ENCODE data around the gene RNU6-8.

RNU6-8 gene

DNA sequence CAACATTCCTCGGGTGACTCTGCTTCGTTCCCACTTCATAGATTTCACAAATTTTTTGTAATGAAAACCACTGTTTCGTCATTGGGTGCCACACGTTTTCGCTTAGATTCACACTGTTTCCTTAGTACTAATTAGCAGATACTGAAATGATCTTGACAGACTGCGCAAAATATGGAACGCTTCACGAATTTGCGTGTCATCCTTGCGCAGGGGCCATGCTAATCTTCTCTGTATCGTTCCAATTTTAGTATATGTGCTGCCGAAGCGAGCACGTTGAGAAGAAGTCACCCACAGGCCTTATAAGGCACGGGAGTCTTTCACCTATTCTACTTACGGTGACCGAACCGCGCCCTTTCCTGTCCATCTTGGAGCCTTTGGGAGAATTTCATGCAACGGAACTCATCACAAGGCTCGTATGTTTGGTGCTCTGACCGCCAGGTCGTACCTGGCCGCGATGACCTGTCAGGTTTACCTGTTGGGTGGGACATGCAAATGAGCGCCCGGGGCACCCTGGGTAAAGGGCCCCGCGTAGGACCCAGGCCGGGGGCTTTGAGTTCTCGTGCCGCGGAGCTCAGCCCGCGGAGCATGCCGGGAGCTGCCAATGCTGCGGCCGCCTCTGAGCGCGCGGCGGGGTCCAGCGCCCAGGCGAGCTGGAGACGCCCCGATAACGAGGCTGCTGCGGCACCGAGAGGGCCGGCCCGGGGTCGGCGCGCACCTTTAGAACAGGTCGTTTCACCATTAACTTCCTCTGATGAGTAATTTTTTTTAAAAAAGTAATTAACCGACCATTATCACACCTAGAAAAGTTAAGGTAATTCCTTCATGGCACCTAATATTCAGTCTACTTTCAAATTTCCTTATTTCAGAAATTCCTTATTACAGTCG, at the start of gene RNU6-8:
TSS of gene RNU6-8 (minus strand) at position 272 of the 885 bp plus-strand sequence.
- DNase-seq = peak; percentile 93

DNA sequence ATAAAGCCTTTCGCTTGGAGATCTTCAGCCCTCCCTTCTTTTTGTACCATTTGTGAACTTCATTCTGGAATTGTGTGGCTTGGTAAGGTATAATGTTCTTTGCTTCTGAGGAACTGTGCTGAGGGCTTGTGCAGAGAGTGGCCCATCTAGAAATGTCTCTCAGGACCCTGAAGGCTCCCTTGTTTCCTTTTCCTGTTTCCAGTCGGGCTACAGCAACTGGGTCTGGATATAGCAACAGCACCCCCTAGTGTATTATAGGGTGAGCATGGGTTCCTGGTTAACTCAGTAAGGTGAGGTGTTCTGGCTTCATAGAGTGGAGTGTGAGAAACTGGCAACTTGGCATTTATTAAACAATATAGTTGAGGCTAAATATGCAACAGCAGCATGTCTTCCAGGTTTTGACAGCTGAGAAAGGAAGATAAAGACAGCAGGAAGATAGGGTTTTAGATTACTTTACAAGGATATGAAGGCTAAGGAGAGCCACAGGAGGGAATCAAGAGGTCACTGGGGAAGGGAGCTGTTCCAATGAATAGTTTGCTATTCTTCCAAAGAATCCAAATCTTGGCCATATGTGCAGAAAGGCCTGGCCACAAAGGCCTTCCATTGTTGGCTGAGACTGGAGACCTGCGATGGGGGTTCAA, 49.1 kb upstream of the RNU6-8 start:
- DNase-seq = peak; percentile 46

DNA sequence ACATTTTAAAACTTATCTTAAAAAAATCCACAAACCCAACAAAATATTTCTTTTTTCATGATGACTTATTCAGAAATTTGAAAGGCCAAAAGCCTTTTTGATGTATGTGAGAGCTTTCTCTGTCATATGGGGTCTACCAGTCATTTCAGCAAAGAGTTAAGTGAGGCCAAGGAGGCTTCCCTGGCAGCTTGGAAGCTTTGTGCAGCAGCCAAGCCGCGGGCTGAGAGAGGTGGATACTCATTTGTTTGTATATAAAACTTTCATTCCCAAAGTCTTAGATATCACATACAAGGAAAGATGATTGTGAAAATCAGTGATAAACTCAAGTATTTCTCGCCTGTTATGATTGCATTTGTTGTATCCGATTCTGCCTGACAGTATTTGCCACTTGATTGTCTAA, 48.5 kb upstream of the RNU6-8 start:
- no peak for DNase-seq

DNA sequence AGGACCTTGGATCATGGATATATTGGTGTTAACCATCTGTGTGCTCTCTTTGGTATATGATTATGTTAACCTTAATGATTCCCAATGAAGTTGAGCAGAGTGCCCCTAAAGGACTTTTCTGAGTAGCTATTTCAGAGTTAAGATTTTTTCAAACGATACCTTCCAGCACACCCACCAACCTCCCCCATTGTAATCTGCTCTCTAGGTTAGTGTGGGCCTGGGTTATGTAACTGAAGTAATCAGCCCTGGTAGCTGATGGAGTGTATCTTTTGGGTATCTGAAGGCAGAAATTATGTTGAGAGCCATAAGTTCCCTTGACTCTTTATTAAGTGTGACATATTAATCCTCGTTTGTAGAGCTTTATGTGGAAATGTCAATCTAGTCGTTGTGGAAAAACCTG, 47.6 kb upstream of the RNU6-8 start:
- DNase-seq = no peak

DNA sequence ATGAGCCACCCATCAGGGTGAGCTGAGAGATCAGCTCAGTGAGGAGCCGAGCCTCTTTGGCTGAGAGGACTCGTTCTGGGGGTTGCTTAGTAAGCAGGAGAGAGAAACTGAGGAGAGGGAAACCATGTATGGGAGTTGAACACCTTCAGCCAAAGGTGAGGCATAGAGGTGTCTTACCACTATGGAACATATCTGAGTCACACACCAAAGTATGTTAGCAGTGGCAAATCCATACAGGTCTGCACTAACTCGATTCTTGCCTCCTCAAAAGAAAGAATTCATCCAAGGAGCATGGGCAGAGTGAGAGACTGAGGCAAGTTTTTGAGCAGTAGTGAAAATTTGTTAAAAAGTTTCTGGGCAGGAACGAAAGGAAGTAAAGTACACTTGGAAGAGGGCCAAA, 46.7 kb upstream of the RNU6-8 start:
- DNase-seq = no peak

DNA sequence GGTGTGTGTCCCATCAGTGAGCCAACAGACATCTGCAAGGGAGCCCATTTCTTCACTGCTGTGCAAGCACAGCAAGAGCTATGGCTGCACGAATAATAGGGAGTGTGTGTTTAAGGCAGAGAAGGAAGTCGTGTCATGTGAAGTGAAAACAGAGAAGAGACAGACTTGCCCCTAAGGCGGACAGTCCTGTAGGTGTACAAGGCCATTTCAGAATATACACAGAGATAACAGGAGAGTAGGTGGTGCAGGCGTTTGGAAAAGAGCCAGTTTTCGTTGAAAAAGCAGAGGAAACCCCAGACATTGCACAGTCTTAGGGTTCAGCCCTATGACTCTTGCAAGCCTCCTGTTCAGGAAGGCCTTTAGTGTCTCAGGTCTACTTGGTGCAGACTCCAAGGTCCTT, 46.3 kb upstream of the RNU6-8 start:
- no peak for DNase-seq

DNA sequence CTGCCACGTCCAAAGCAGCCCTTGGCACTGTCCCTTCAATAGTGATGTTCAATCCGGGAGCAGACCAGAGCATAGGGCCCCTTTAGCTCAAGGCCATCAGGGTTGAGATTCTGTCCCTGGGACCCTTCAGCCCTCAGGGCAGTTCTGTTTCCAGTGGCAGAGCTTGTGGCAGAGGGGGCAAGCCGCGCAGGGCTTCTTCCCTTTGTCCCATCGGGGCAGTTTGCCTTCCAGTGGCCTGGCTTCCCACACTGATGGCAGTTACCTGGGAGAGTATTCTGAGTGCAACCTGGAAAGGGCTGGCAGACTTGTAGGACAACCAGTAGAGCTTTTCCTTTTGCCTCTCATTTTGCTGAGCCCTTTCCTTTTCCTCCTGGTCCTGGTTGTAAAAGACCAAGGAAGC, 43.7 kb upstream of the RNU6-8 start:
- DNase-seq = no peak

DNA sequence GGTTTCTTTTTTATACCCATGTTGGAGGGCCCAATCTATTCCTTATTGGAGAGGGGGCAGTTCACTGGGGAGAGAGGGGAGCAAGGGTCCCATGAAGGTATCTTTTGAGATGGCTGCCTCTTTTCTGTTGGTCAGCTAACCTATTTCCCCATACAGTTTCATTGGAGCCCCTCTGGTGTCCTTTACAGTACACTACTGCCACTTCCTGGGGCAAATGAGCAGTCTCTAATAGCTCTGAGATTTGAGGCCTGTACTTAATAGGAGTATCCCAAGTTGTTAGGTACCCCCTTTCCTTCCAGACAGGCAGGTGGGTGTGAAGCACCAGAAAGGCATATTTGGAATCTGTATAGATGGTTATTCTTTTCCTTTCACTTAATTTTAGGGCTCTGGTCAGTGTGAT, 41.3 kb upstream of the RNU6-8 start:
- DNase-seq = no peak

DNA sequence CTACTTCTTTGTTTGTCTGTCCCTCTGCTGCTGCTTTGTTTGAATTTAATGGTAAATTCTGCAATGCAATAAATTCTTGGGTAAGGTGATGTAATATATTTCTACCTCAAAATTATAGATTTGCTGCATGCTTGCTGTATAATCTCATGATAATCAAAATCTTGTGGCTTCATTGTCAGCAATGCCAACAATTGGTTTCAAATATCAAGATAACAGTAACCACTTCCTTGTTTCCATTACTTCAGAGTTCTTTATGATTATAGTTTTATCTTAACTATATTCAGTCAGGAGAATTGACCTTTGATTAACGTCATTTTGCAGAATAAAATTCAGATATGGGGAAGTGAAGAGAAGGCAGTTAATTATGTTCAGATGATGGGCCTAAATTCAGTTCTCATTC, 30.2 kb upstream of the RNU6-8 start:
- DNase-seq = no peak

DNA sequence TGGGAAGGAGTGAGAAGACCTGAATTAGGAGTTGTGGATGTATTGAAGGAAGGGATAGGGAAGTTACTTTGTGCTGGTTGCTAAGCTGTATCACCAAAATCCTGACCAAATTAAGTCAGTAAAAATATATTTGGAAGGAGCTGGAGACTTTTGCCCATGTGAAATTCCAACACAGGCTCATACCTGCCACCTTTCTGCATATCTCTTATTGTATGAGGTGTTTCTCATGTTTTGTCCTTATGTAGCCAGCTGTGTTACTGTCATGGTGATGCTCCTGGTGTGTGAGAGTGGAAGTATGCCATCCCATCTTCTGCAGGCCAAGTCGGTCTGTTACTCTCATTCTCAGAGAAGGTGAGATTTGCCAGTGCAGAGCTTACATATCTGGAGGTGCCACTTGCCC, 29.4 kb upstream of the RNU6-8 start:
- no peak for DNase-seq

DNA sequence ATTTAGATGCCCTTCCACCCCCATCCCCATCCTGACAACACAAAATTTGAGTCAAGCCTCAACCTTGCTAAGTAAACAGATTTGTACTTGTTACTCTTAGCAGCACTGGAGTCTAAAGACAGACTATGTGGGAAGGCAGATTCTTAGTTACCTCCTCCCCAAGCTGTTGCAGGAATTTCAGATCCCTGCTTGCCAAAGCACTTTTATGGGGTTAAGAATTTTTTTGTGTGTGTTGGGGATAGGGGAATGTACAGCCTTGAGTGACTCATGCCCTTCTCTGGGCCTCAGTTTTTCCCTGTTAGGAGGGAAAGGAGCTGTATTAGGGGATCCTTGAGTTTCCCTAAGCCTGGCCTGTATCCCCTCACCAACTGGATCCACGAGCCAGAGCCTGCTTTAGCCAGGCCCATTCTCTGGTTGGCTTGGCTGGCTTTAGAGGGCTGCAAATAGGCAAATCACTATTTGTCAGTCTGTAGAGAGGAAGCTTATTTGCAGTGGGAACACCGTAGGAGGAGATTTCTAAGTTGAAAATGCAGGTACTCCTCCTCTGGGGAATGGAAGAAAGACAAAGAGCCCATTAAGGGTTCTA, 27.7 kb upstream of the RNU6-8 start:
- DNase-seq = no peak

DNA sequence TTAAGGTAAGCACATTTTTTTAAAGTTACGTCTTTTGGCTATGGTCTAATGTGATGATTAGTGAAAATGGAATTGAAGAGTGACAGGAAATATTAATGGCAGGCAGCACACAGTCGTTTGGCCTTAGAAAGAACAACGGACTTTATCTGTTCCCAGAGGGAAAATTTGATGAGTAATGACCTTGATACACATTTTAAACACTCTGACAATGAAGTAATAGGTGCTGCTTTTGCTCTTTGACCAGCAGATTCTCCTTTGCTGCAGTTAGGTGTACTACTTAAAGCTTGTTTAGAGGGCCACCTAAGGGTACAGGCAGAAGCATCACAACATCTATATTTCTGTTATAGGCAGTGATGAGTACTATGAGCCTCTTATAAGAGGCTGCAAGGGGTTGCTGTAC, 27.1 kb upstream of the RNU6-8 start:
- no peak for DNase-seq

DNA sequence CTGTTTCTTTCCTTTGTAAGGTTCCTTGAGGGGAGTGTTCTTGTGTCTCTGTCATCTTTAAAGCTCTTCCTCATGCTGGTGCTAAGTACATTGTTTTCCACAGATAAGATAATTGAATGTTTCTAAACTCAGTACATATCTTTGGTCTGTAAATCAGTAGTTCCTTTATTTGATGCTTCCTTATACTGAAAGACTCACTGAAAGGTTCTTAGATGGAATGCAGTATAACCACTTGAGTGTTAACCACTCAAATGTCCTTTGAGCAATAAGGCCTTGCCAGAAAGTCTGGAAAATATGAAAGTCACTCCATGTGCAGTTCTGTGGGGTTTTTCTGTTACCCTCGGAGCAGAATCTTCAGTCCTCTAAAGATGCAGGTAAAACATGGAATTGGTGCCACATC, 23.0 kb upstream of the RNU6-8 start:
- no peak for DNase-seq

DNA sequence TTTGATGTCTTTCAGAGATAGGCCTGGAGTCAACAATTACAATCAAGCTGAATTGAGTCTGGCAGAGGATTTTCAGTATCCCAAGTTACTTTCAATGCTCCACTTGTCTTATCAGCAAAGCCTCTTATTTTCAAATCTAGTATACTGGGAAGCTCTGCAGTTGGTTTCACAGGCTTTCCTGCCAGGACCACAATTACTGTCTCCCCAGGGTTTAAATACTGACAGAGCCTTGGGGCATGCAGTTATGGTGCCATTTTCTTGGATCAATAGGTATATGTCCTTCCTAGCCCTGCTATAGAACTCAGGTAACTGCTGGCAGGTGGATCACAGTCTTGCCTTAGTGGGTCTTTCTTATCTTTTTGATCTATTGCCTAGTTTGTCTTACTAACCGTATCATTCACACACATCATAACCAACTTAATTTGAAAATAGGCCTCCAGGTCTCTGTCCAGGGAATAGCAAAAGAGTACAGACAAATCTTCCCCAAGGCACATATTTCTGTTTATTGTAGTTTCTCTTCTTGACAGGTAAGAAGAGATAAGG, 22.4 kb upstream of the RNU6-8 start:
- no peak for DNase-seq

DNA sequence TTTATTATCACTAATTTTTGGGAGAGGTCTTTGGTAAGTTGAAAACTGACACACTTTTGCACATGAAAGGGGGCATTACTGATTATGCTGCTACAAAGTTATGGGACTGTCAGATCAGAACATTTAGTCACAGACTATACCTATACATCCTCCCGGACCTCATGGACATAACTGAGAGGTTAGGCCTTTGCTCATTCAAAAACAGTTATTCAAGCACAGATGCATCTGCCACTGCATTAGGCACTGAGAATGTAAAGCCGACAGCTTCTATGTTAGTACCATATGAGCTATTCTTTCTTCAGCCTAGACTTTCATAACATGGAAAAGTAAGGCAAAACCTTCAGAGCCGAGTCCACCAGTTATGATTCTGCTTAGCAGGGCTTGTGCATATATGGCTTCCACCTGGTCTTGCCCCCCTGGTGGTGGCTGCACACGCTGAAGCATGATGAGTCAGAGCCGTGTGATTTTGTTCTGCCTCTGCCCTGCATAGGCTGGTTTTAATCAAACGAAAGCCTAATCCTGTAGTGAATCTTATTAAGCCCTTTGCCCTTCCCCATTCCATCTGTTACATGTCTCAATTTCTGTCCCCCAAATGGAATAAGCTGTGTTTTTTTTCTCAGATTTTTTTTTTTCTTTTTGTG, 21.8 kb upstream of the RNU6-8 start:
- no peak for DNase-seq

DNA sequence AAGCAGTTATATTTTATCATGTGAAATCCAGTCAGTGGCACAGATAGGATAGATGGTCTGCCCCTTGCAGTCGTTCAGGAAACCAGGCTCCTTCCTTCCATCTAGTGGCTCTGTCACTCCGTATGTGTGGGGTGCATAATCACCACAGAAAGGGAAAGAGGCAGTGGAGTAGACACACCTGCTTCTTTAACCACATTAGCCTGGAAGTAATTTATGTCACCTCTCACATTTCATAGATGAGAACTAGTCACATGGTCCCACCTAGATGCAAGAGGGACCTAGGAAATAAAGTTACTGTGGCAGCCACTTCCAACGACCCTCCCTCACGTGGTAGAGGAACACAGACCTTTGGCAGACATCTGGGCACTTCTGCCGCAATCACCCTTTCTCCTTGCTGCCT, 14.2 kb upstream of the RNU6-8 start:
- no peak for DNase-seq

DNA sequence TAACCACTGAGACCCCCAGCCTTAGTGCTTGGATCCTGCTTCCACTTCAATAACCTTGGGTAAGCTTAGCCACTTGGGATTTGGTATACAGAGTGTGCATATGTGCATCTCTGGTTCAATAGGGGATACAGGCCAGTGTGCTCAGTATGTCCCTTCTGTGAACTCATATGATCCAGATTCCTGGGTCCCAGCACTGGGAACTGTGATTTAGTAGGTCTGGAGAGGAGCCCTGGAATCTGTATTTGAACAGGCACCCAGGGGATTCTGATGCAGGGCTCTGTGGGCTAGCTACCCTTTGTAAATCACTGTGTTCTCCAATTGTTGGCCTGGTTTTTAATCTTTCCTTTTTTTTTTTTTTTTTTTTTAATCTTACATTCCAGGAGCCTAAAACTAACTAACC, 9.8 kb upstream of the RNU6-8 start:
- no peak for DNase-seq

DNA sequence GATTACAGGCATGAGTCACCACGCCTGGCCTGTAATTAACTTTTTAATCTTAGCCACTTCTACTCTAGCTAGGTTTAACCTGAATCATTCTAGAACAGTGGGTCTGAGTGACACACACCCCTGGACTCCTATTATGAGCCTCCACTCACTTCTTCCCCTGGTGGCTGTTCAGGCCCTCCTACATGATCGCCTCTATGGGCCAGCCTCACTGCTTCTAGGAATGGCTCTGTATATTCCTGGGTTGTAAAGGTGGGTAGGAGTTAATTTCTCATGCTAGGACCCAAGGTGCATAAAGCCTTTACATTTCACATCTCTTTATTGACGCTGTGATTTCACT, 8.0 kb upstream of the RNU6-8 start:
- no peak for DNase-seq

DNA sequence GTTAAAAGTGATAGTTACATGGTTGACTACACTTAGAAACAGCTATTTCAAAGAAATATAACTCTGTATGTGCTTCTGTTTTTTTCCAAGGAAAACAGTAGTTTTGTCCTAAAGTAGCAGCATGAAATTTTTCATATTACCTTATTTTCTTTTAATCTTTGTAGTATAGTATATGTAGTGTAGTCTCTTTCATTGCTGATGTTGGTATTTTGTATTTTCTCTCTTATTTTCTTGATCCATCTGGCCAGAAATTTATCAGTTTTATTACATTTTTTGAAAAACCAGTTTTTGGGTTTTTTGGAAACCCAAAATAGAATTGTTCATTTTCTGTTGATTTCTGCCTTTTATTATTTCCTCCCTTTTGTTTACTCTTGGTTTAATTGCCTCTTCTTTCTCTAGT, 6.4 kb upstream of the RNU6-8 start:
- no peak for DNase-seq

DNA sequence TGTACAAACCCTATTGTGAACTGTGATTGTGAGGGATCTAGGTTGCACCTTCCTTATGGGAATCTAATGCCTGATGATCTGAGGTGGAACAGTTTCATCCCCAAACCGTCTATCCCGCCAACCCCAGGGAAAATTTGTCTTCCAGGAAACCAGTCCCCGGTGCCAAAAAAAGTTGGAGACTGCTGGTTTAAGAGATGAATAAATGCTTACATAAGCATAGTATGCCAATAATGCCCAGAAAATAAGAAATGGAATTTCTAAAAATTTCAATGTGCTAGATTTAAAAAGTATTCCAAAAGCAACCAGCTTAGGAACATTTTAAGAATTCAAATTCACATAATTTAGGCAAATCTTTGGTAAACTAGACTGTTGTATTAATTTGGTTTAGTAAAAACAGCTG, 5.4 kb upstream of the RNU6-8 start:
- DNase-seq = no peak

DNA sequence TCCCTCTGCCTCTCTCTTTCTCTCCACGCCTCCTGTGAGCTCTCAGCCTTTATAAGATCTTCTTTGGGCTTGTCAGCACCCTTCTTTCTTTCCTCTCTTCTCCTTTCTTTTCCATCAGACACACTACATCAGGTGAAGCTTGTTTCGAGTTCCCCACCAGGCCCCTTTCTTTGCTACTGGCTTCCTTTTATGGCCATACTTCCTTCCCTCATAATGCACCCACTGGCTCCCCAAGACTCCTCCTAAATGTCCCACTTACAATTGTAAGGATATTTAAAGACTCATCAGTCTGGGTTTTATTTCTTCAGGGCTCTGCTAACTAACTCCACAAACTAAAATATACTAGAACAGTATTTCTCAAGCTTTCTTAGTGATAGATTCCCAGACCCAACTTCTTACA, 3.5 kb upstream of the RNU6-8 start:
- no peak for DNase-seq

DNA sequence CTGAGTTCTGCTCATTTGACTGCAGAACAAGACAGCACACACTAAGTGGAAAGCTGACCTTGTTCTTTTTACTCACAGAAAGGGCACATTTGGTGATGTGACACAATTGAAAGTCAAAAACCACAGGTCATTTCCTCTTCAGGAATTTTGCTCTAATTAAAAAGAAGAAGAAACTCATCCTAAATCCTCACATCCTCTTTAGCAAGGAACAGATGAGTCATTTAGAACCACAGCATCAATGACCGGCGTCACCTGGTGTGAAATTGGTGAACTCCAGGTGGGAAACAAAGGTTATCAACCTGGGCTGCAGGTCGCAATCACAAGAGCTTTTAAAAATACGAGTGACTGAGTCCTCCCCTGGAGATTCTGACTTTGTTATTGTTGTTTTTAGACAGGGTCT, 2.9 kb upstream of the RNU6-8 start:
- DNase-seq = no peak

DNA sequence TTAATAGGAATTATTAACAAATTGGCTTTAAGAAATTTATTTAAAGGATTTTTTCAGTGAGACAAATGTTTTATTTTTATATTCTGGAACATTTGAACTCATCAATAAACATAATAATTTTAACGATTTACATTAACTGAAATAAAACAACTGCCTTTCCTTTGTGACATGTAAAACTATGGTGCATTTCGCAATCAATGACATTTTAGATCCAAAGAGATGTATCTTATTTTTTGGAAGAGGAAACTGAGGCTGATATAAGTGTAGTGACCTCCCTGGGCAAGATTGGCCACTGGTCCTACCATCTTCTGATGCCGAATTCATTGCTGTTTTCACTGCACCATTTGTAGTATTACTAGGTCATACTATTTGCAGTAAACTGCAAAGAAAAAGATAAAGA, 2.5 kb upstream of the RNU6-8 start:
- no peak for DNase-seq

DNA sequence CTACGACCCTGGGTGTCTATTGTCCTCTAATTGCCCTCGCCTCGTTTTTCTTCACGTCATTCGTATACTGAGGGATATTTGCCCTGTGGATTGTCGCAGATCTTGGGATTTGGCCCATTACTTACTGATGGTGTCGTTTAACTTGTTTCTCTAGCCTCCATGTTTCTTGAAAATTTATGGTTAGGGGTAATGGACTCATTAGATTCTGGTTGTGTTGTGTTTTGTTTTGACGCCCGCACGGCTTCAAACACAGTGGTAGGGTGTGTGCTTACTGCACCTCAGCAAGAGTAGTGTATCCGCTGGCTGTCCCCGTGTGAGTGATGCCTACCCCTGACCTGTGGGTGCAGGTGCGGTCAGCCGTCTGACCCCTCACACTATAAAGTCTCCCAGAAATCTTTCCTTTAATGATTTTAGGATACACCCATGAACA, 874 bp upstream of the RNU6-8 start:
- peak; percentile 23 for DNase-seq

All from right hindlimb (tissue), 1 donor.